Keratinocyte (primary cell): ENCODE measurements around the gene KRTAP5-8. TPM values are rescaled to one million over a fixed set of nuclear protein-coding genes. Genes with fewer than 3 reads are reported as not detected.
"Not testable (repeated sequence)": the region's sequence is repeated elsewhere in the genome, so short reads cannot be mapped to it uniquely, and the experiment has no call there.

ENCODE experiments used
- DNase-seq: peaks from one replicate; pipeline ENCODE4 v3.0.0-alpha.2; 2011; ENCODE audit warnings: low read depth, missing footprints, low spot score
- FAIRE-seq: peaks from 2 replicates; lab custom pipeline; 2011; peaks lifted over from hg19 to GRCh38; lab: Jason Lieb, UNC
- H2AFZ ChIP-seq: 2 replicates; pipeline ENCODE4 v1.6.0; 2012; ENCODE audit warnings: low read length, control low read depth, inconsistent platforms; ENCODE audit not compliant: control insufficient read depth
- H3K27ac ChIP-seq: 2 replicates; pipeline ENCODE4 v1.5.1; 2011; ENCODE audit warnings: low read length; ENCODE audit not compliant: control insufficient read depth, insufficient read depth
- H3K27me3 ChIP-seq: 3 replicates; pipeline ENCODE4 v1.6.0; 2011; ENCODE audit warnings: low read length; ENCODE audit not compliant: control insufficient read depth, insufficient read depth; ENCODE audit errors: extremely low read depth
- H3K36me3 ChIP-seq, 2 experiments: 2 replicates in 1 of 2; 3 replicates in 1 of 2; pipeline ENCODE4 v1.5.1; 2011; ENCODE audit warnings: low read length in 2 of 2, mild to moderate bottlenecking in 1 of 2; ENCODE audit not compliant: control insufficient read depth in 2 of 2, insufficient read depth in 2 of 2; ENCODE audit errors: extremely low read depth in 1 of 2
- H3K4me1 ChIP-seq: 3 replicates; pipeline ENCODE4 v1.5.1; 2011; ENCODE audit warnings: low read length; ENCODE audit not compliant: control insufficient read depth, insufficient read depth; ENCODE audit errors: extremely low read depth
- H3K4me2 ChIP-seq: 3 replicates; pipeline ENCODE4 v1.6.0; 2011; ENCODE audit warnings: low read depth, low read length; ENCODE audit not compliant: control insufficient read depth, insufficient read depth; ENCODE audit errors: extremely low read depth
- H3K4me3 ChIP-seq, 3 experiments: fragments of 200-600 bp in 1 of 3; sonication (generic) in 1 of 3; 2 replicates in 2 of 3; 3 replicates in 1 of 3; pipeline ENCODE4 v1.5.1; 2011 to 2016; ENCODE audit warnings: low read length in 3 of 3, mild to moderate bottlenecking in 3 of 3, control low read depth in 2 of 3, inconsistent platforms in 1 of 3, low read depth in 1 of 3, mixed read lengths in 1 of 3, mixed run types in 1 of 3, moderate library complexity in 1 of 3; ENCODE audit not compliant: control insufficient read depth in 2 of 3, insufficient read depth in 2 of 3; ENCODE audit errors: extremely low read depth in 1 of 3
- H3K79me2 ChIP-seq: 2 replicates; pipeline ENCODE4 v1.6.0; 2012; ENCODE audit warnings: low read length; ENCODE audit not compliant: control insufficient read depth, insufficient read depth
- H3K9ac ChIP-seq: 3 replicates; pipeline ENCODE4 v1.6.0; 2011; ENCODE audit warnings: low read length; ENCODE audit not compliant: control insufficient read depth, insufficient read depth; ENCODE audit errors: extremely low read depth
- H3K9me1 ChIP-seq: 3 replicates; pipeline ENCODE4 v1.6.0; 2011; ENCODE audit warnings: low read length; ENCODE audit not compliant: control insufficient read depth, insufficient read depth; ENCODE audit errors: extremely low read depth
- H3K9me3 ChIP-seq: 2 replicates; pipeline ENCODE4 v1.5.1; 2012; ENCODE audit warnings: low read depth, low read length; ENCODE audit not compliant: control insufficient read depth
- H4K20me1 ChIP-seq: 3 replicates; pipeline ENCODE4 v1.6.0; 2011; ENCODE audit warnings: low read length; ENCODE audit not compliant: control insufficient read depth, insufficient read depth; ENCODE audit errors: extremely low read depth
- CTCF ChIP-seq, 3 experiments: IDR thresholded peaks in 1 of 3; conservative IDR thresholded peaks in 1 of 3; optimal IDR thresholded peaks in 1 of 3; 2 replicates in 2 of 3; 3 replicates in 1 of 3; pipeline versions ENCODE3 to v1.5.1; 2011; ENCODE audit warnings: low read length in 3 of 3, mild to moderate bottlenecking in 3 of 3, moderate library complexity in 2 of 3, control low read depth in 1 of 3, inconsistent platforms in 1 of 3; ENCODE audit not compliant: insufficient read depth in 2 of 3; ENCODE audit errors: extremely low read depth in 1 of 3
- EZH2 ChIP-seq: IDR thresholded peaks from one replicate; pipeline ENCODE4 v1.6.1; 2012; ENCODE audit warnings: inconsistent platforms, mild to moderate bottlenecking, low read length, moderate library complexity
- dilution Hi-C: fragments of 300-500 bp; cut with MboI; formaldehyde crosslinking; loops from one replicate; pipeline ENCODE4 v1.7.0; 2020; ENCODE audit warnings: low sequenced_read_pairs; ENCODE audit not compliant: extremely low pct_ligation_motif_present
- polyA plus RNA-seq, 5 experiments: library from polyadenylated mRNA; depleted of rRNA in 3 of 5; stranded (reverse) in 3 of 5; stranded (forward) in 1 of 5; unstranded in 1 of 5; fragments of >200 nt; gene quantifications; 1 replicate in 1 of 5; 2 replicates in 3 of 5; 3 replicates in 1 of 5; pipeline versions ENCODE4 v1.2.1 to v1.2.3, GENCODE V29; 2011 to 2012; ENCODE audit warnings: missing spikeins in 2 of 5, low read depth in 1 of 5, low replicate concordance in 1 of 5

Gene KRTAP5-8
- polyA plus RNA-seq, 1 donor (not counting 4 experiments of a cell fraction or from before 2014, with no cell fraction given): not detected

- H3K79me2 ChIP-seq: no peaks in the 10 kb centered on the region
- no peak overlapping the region for H3K4me2 ChIP-seq
- no peaks in the 10 kb centered on the region for H3K4me1 ChIP-seq
- H2AFZ ChIP-seq: no peak overlapping the region
- FAIRE-seq: no peak
- no peak overlapping the region for H3K9ac ChIP-seq
- no peaks in the 10 kb centered on the region for H3K9me3 ChIP-seq
- no peaks in the 10 kb centered on the region for H3K27me3 ChIP-seq
- TF ChIP-seq EZH2 (no peak), CTCF (optimal IDR thresholded peaks at IDR 0.05 in 1 of 3, IDR thresholded peaks at IDR 0.05 in 1 of 3, conservative IDR thresholded peaks at IDR 0.05 in 1 of 3; ENCODE audit: extremely low read depth in 1 of 3, insufficient read depth in 2 of 3, low read length in 3 of 3) (no peak)
- H3K27ac ChIP-seq: no peak overlapping the region
- H4K20me1 ChIP-seq: no peaks in the 10 kb centered on the region
- H3K4me3 ChIP-seq: no peak overlapping the region
- no peaks in the 10 kb centered on the region for H3K36me3 ChIP-seq
- H3K9me1 ChIP-seq: no peaks in the 10 kb centered on the region
- DNase-seq: no peak
- dilution Hi-C loops: no loop called here
Measured at GRCh38 chr11:71532036-71532610, 5.7 kb upstream of the KRTAP5-8 start.

DNA sequence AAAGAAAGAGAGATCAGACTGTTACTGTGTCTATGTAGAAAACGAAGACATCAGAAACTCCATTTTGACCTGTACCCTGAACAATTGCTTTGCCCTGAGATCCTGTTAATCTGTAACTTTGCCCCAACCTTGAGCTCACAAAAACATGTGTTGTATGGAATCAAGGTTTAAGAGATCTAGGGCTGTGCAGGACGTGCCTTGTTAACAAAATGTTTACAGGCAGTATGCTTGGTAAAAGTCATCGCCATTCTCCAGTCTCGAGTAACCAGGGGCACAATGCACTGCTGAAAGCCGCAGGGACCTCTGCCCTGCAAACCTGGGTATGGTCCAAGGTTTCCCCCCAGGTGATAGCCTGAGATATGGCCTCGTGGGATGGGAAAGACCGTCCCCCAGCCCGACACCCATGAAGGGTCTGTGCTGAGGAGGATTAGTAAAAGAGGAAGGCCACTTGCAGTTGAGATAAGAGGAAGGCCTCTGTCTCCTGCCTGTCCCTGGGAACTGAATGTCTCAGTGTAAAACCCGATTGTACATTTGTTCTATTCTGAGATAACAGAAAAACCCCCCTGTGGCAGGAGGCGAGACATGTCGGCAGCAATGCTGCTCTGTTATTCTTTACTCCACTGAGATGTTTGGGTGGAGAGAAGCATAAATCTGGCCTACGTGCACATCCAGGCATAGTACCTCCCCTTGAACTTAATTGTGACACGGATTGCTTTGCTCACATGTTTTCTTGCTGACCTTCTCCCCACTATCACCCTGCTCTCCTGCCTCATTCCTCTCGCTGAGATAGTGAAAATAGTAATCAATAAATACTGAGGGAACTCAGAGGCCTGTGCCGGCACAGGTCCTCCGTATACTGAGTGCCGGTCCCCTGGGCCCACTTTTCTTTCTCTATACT lies 2.9 kb upstream of the KRTAP5-8 start:
- not testable (repeated sequence) for FAIRE-seq

More for the DNA sequence above, 2.9 kb upstream of the KRTAP5-8 start:
- H3K9me3 ChIP-seq, DNase-seq, H3K4me2 ChIP-seq, H3K79me2 ChIP-seq, H3K36me3 ChIP-seq, H3K4me3 ChIP-seq, H3K9ac ChIP-seq, H4K20me1 ChIP-seq, H3K9me1 ChIP-seq, H3K4me1 ChIP-seq, dilution Hi-C loops, H3K27me3 ChIP-seq, H3K27ac ChIP-seq, H2AFZ ChIP-seq: not testable (repeated sequence)
